Psoas muscle (tissue), 8 donors: ENCODE measurements around the gene AUTS2. TPM values are rescaled to one million over a fixed set of nuclear protein-coding genes. Genes with fewer than 3 reads are reported as not detected.

Experiments
- ATAC-seq, 4 donors: fragments of 200-7000 bp; cut with Tn5 transposase; one replicate each; pipeline ENCODE4 v1.9.1; 2020; ENCODE audit warnings: moderate library complexity in 3 of 4, mild to moderate bottlenecking in 2 of 4
- DNase-seq, 2 donors: peaks; one replicate each; pipeline ENCODE4 v3.0.0-alpha.2; 2020
- H3K27ac ChIP-seq: fragments of 200-600 bp; one replicate; pipeline ENCODE4 v1.8.0; 2022
- H3K27me3 ChIP-seq, 3 donors: fragments of 200-600 bp in 1 of 3; one replicate each; pipeline versions ENCODE4 v1.6.1 to v1.8.0; 2013 to 2022; ENCODE audit warnings: low read length in 2 of 3, mild to moderate bottlenecking in 2 of 3, moderate library complexity in 1 of 3; ENCODE audit not compliant: insufficient read depth in 3 of 3
- H3K36me3 ChIP-seq, 2 donors: fragments of 200-600 bp in 1 of 2; one replicate each; pipeline versions ENCODE4 v1.6.1 to v1.8.0; 2013 to 2022; ENCODE audit warnings: low read depth in 1 of 2, mild to moderate bottlenecking in 1 of 2, moderate library complexity in 1 of 2; ENCODE audit not compliant: insufficient read depth in 1 of 2
- H3K4me1 ChIP-seq: fragments of 200-600 bp; one replicate; pipeline ENCODE4 v1.8.0; 2022
- H3K4me3 ChIP-seq: fragments of 200-600 bp; one replicate; pipeline ENCODE4 v1.8.0; 2022; ENCODE audit warnings: mild to moderate bottlenecking
- H3K9me3 ChIP-seq: fragments of 200-600 bp; one replicate; pipeline ENCODE4 v1.8.0; 2022
- CTCF ChIP-seq: fragments of 200-600 bp; IDR thresholded peaks from one replicate; pipeline ENCODE4 v1.8.0; 2022; ENCODE audit warnings: antibody characterized with exemption
- WGBS, 3 donors: extraction: QIAGEN DNeasy Blood & Tissue Kit; methylation state at CpG; one replicate each; pipeline versions ENCODE4 v1.1.6 to v1.1.7; 2013; 5-methylcytosine and 5-hydroxymethylcytosine counted together
- intact Hi-C, 2 donors: fragments of 100-400 bp; cut with DNase I; formaldehyde crosslinking; loops; one replicate each; pipeline versions ENCODE4 v1.11.0 to v1.14.2; 2022
- polyA plus RNA-seq, 3 donors: library from polyadenylated mRNA; stranded (reverse); fragments of 200-250 nt; gene quantifications; one replicate each; pipeline ENCODE4 v1.2.3, GENCODE V29; 2013
- total RNA-seq, 4 donors: library from RNA; stranded (reverse); fragmentation: NEBNext Ultra II Directional in 2 of 4; extraction: Animal tissue kit (Norgen Biotek cat#: 25700) in 2 of 4; gene quantifications; one replicate each; pipeline versions ENCODE4 v1.2.1 to v1.2.4, GENCODE V29; 2021 to 2023
- donor health status: healthy with polysubstance abuse.
- donor health status: DM: no; HTN: no; CAD: no; lungs with moderate emphysema.
- donor health status: Bipolar disorder and iron deficiency.
- donor health status: healthy.
- donor health status: DM: yes; HTN: yes; CAD: no.
- donor health status: DM: no; HTN: no; CAD: no.
- donor health status: DM: no; HTN: no; CAD: no.
- donor health status: DM: yes; HTN: yes; CAD: no.

Gene AUTS2
- total and polyA plus RNA-seq, 7 donors = 5.0 to 33.5 (median 14.3) TPM

DNA sequence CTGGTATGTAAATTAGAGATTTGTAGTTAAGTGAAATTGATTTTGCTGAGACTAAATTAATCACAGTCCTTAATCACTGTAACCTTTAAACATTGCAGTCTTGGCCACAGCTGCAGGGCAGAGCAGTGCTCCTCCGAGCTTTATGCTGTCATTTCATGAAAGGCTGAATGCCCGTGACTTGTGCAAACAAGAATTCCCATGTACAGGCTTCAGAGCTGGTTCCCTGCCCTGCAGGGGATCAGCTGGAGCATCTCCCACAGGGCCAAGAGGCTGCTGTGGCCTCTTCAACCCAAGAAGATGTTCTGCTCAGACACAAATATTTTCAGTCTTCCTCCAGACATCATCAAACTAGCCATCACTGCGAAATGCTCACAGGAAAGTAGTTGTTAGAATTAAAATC, 419.1 kb downstream of the AUTS2 start:
- 61 to 72% (median 70%) methylated on average over 3 of the region's 3 CpGs for WGBS, 3 donors
- Histone ChIP-seq H3K9me3 (no peaks in the 10 kb centered on the region), H3K36me3 (no peaks in the 10 kb centered on the region), H3K4me1 (no peaks in the 10 kb centered on the region), H3K27ac (no peak overlapping the region), H3K27me3 (no peaks in the 10 kb centered on the region), H3K4me3 (no peak overlapping the region)
- no peak for DNase-seq
- TF ChIP-seq CTCF = no peak
- intact Hi-C loops = no loop called here
- no peak for ATAC-seq

- Histone ChIP-seq H3K4me3 (no peak overlapping the region), H3K27me3 (no peaks in the 10 kb centered on the region), H3K4me1 (no peaks in the 10 kb centered on the region), H3K9me3 (no peaks in the 10 kb centered on the region), H3K27ac (no peak overlapping the region), H3K36me3 (no peaks in the 10 kb centered on the region)
- TF ChIP-seq CTCF = no peak
- DNase-seq (no peak), ATAC-seq (no peak)
- WGBS, 3 donors = 93 to 100% (median 94%) methylated on average over 1 of the region's 1 CpG
- intact Hi-C loops = no loop called here
Observed at GRCh38 chr7:70018700-70019099, 420.4 kb downstream of the AUTS2 start.

GRCh38 chr7:70027867-70028266, 429.6 kb downstream of the AUTS2 start:
- no peak overlapping the region for H3K27ac ChIP-seq
- TF ChIP-seq CTCF = no peak
- H3K4me3 ChIP-seq = no peak overlapping the region
- WGBS, 3 donors = 79 to 90% (median 87%) methylated on average over 4 of the region's 4 CpGs
- DNase-seq (no peak), ATAC-seq (no peak)
- H3K4me1 ChIP-seq = no peaks in the 10 kb centered on the region
- H3K36me3 ChIP-seq = no peaks in the 10 kb centered on the region
- H3K9me3 ChIP-seq = no peaks in the 10 kb centered on the region
- intact Hi-C loops = no loop called here
- no peaks in the 10 kb centered on the region for H3K27me3 ChIP-seq

GRCh38 chr7:70028620-70029019, 430.3 kb downstream of the AUTS2 start:
- intact Hi-C loops = no loop called here
- 94 to 95% (median 94%) methylated on average over 2 of the region's 2 CpGs for WGBS, 3 donors

More at GRCh38 chr7:70028620-70029019, 430.3 kb downstream of the AUTS2 start:
- H3K9me3 ChIP-seq = no peaks in the 10 kb centered on the region
- ATAC-seq (no peak), DNase-seq (no peak)
- TF ChIP-seq CTCF = no peak
- no peak overlapping the region for H3K27ac ChIP-seq
- no peaks in the 10 kb centered on the region for H3K27me3 ChIP-seq
- H3K4me3 ChIP-seq = no peak overlapping the region
- H3K36me3 ChIP-seq = no peaks in the 10 kb centered on the region
- H3K4me1 ChIP-seq = no peaks in the 10 kb centered on the region
